Stimulated activated CD8-positive, alpha-beta memory T cell treated with anti-CD3 and anti-CD28 coated beads, Interleukin-7, amount 100 ng/mL, for 48 hours (primary cell): ENCODE measurements around the gene GART.
"Not testable (repeated sequence)": the region's sequence is repeated elsewhere in the genome, so short reads cannot be mapped to it uniquely, and the experiment has no call there.

Experiments
- DNase-seq, 2 donors: peaks; one replicate each; pipeline ENCODE4 v3.0.0-alpha.2; 2020; ENCODE audit warnings: low read depth in 1 of 2; ENCODE audit errors: extremely low read depth in 1 of 2

The GART gene

DNA sequence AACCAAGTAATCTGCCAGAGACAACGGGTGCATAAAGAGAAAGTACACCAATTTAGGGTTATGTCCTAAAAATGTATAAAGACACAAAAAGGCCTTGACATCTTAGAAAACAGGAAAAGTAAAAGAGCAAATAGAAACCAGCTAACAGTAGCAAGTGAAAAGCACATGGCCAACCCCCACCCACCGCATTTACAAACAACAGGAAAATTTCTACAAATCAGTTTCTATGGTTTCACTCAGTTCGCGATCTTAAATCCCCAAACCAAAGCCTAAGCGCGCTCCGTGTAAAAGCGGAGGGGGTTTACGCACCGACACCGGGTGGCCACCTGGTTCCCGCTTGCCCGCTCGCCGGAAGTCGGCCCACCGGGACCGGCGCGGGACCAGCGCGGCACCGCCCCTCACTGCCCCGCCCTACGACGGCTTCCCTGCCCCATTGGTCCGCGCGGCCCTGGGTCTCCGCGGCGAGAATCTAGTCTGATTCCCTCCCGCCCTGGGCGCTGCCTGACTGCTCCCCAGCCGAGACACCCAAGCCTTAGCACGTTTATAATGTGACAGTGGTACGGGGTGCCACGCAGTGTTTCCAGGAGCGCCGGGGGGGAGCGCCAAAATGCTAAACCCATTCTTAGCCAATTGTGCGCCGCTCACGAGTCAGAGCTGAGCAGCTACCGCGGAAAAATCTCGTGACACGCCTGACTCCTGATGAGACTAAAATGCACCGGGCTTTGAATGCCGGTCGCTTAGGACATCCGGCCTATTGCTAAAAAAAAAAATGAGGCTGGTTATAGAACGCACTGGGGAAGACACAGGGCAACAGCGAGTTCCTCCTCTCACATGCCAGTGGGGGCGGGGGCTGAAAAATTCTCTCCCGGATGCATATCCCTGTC is at the start of gene GART:
Gene GART (minus strand): TSS at position 362 of the 884 bp plus-strand sequence. CDS start 2,802 bp downstream, outside the sequence.
- peak; percentile 77 to 78 for DNase-seq

DNA sequence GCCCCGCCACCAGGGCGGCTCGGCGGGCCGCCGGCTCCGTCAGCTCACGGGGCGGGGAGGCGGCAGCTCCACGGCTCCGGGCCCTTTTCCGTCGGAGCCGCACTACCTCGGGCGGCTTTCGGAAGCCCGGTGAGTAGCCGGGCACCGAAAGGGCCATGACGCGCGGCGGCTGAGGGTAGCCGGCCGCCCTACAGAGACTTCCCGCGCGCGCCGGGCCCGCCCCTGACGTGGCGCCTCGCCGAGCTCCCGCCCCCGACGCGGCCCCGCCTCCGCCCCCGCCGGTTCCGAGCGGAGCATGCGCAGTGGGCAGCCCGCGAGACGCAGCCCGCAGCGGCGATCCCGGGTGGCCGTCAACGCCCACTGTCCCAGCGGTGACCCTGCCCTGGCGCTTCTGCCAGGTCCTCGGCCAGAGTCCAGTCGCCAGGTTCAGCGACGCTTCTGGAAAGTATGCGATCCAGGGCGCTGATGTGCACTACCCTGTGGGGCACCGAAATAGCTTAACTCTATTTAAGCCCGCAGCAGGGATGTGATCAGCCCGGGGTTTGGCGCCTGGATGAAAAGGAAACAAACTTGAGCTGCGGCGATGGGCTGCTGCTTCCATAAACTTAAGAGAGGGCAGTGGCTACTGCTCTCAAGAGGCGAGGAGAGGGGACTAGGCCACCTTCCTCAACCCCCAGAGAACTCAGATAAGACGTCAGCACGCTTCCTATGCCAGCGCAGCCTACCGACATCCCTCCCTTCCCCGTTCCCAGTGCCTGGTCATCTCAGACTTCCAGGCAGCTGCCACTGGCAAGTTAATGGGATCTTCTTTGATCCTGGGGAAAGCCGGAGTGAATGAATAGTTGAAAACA is 46.8 kb upstream of the GART start, which contains the start of gene DONSON:
Gene DONSON (minus strand): TSS at position 200 of the 851 bp plus-strand sequence. CDS start 43 bp downstream, at position 157.
- peak; percentile 72 to 81 for DNase-seq

DNA sequence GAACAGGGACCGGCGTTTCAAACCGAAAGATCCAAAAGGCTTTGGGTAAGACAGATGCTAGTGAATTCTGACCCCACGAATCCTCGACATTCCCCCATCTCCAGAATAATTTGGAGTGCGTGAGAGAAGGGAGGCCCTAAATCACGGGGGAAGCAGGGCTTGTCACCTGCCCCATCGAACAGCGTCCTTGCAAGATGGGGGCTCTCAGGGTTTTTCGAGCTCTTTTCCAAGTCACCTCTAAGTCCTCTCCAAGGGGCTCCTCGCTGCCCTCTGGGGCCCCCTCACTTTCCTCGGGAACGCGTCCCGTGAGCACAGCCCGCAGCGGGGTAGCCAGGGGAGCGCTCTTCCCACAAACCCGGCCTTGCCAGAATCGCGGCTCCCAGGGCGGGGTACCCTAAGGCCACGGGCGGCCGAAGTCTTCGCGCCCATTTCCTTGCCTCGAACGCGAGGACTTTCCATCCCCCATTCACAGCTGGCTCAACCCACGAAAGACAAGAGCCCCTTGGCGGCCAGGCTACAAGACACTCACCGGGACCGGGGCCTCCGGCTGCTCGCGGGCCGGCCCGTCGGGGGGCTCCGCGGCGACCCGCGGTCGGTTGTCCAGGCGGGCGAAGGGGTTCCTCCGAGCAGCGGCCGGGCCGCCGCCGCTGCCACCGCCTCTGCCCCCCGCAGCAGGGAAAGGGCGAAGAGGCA is 46.0 kb upstream of the GART start:
- peak; percentile 14 for DNase-seq

DNA sequence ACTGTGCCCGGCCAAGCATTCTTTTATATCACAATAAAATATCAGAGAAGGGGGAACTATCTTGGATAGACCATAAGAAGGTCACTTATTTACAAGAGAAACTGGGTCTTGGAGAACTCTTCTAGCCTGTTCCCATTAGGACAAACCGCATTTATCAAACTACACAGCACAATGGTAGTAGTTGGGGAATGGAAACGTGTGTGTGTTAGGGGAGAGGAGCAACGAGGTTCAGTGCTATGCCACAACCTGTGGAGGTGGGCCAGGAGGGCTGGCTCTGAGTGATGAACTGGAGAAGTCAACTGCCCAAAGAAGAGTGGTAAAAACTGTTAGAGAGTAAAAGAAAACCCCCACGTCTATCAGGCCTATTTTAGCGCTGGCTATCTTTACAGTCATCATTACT is 45.0 kb upstream of the GART start:
- no peak for DNase-seq

DNA sequence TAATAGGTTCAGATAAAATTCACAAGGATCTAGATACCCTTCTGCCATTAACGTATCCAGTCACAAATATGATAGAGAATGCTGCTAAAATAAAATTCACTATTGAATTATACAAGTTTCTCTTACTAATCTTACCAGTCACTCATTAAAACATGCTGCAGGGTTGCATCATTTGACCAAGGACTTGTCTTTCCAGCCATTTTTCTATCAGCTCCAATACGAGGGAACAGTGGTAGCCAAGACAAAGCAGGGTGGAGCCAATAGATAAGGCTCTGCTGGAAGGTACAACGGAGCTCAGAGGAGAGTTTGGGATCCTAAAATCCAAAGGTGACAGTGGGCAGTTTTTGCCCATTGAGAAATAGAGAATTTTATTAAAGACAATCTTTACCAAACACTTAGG is 42.5 kb upstream of the GART start:
- no peak for DNase-seq

DNA sequence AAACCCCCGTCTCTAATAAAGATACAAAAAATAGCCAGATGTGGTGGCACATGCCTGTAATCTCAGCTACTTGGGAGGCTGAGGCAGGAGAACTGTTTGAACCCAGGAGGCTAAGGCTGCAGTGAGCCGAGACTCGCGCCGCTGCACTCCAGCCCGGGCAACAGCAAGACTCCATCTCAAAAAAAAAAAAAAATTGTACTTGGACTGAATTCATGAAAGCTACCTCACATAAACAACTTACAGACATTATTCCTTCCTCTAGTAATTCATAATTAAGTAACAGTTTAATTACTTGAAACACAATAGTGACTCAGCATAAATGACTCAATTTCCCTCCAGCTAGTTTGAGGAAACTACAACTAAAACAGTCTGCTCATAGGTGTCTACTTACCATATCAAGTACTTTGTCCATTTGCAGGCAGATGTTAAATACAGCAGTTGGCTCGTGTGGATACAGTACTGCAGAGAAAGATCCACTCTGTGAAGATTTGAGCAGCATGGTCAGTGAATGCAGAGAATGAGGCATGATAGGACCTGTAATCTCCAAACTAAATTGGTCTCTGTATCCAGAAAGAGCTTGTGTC is 37.1 kb upstream of the GART start:
- no peak for DNase-seq

DNA sequence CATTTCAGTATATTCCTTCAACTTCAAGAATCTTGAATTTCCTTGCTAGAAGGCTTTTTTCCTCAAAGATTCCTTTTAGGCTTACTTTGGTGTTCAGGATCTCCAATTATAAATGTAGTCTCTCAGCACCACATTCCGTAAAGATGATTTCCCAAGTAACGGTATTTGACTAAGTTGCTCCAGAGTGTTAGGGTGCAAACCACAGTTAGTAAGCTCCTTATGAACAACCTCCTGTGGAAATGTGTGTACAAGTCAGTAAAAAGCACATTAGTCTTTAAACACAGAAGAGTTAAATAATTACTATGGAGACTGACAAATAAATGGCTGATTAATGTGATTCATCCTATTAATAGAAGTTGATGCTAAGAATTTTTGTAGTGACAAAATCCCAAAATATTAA is 36.3 kb upstream of the GART start:
- no peak for DNase-seq

DNA sequence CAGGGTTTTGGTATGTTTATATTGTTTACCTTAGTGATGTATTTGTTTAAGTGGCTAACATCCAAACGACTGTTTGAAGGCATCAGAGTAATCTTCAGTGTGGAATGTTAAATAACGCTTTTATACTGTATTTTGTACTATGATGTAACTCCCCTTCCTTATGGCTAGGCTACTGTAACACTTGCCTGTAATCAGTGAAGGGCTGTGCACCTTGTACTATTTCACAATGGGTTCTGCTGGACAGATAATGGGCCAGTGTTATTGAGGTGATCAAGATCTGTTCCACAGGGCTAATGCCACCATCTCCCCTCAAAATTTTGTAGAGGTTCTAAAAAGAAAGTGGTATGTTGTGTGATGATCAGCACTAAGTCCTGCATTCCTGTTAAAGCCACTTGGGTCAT is 34.8 kb upstream of the GART start:
- not testable (repeated sequence) for DNase-seq

DNA sequence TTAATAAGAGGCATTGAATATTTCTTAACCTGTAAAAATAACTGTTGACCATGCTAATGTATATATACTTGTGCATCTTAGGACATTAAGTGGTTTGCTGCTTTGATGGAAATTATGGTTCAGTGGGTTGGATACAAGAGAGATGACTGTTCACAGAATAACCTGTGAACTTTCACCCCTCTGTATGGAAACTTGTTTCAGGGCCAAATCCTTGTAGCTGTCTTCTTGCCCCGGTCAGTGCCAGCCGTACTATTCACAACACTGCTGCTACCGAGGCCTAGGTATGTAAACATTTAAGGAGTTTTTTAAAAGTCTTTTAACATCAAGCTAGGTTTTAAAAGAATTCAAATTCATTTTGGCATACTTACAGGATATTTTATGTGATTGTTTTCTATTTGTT is 30.4 kb upstream of the GART start:
- DNase-seq: no peak

DNA sequence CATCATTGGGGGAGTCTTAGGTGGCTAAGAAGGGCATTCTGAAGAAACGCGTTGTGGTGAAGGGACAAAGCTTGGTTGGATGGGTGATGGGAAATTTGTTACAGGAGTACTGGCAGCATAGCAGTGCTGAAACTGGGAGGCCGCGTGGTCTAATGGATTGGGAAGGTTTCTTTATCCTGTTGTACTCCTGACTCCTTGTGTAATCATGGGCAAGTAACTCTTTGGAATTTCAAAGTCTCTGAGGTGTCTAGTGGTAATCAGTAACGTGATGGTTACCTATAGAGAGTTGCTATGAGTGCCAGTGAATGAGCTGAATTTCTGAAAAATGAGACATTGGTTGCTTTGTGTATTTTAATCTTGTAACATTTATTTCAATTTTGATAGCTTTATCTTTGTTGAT is 28.1 kb upstream of the GART start:
- DNase-seq: no peak

DNA sequence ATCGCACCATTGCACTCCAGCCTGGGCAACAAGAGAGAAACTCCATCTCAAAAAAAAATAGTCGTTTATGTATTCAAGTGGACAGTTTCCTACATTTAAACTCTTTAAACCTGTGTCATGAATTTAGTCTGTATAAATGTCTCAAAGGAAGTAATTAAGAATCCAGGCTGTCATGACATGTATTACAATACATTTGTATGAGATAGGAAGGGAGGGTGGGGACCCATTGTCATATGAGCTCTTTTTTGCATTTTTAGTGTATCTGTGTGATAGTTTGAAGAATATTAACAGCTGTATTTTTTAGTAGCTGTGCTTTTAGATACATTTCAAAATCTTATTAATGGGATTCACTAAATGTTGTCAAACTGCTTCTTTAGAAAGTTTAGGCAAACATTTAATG is 26.5 kb upstream of the GART start:
- DNase-seq: no peak

DNA sequence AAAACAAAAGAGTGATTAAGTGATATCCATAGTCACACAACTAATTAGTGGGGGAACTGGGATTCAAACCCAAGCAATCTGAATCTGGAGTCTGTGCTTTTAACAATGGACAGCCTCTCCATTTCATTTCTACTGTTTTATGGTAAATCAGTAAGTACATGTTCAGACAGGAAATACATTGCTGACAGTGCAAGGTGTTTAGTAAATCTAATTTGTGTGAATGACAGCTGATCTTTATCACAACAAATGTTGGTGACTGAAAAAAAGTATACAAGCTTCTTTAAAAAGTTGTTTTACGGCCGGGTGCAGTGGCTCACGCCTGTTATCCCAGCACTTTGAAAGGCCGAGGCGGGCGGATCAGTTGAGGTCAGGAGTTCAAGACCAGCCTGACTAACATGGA is 26.0 kb upstream of the GART start:
- no peak for DNase-seq

DNA sequence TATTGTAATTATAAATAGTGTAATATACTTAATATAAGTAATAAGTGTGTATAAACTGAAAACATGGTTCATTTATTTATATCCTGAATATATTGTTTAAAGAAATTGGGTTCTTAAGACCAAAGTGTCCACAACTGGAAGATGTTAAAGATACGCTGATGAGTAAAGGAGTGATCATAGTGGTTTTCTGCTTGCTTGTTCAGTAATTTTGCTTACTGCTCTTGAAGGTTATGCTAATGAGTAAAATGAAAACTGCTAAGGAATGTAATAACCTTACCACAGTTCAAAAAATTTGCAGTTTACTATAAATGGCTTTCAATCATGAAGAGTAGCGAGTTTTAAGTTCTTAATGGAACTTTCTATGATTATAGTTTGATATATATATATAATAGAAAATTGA is 24.6 kb upstream of the GART start:
- DNase-seq: no peak

DNA sequence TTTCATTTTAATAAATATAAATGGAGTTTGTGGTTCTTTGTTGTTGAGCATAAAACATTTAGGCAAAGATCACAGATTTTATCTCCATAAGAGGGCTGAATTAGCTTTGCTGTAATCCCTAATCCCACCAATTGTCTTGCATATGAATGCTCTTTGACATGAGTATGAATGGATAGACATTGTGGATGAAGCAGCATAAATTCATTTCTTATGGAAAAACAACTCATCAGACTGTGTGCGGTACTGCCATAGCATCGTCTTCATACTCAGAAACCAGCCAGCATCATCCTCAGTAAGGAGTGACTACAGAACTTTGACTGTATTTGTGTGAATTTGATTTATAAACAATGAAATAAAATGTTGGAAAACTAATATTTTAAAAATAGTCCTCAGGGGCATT is 20.5 kb upstream of the GART start:
- DNase-seq: no peak

DNA sequence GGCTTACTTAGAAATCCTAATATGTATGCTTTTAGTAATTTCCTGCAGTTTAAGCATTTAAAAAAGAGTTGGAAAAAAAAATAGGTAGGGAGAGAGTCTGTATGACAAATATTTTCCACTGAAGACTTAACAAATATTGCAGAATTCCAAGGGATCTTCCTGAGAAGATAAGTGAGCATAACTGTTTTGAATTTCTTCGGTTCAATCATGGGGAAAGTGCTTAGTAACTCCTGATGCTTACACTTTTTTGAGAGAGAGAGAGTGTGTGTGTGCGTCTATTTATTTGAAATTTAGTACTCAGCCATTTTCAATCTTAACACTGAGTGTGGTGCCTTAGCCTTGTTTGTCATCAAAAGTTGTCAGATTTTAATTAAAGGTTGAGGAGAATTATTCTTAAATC is 19.5 kb upstream of the GART start:
- no peak for DNase-seq

DNA sequence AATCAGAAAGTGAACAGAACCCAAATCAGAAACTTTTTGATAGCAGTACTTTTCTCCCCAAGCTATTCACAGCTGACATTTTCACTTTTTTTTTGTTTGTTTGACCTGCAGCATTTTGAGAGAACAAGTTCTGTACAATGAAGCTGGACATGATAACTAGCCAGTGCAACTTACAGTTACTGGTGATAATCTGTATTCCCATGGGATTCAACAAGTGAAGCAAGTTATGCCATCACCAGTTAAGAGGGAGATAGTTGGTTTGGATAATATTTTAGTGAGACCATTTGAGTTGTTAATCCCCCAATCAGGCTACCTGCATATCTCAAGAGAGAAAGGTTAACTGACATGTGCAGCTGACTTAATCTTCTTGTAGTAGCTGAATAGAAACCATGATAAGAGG is 19.0 kb upstream of the GART start:
- no peak for DNase-seq

DNA sequence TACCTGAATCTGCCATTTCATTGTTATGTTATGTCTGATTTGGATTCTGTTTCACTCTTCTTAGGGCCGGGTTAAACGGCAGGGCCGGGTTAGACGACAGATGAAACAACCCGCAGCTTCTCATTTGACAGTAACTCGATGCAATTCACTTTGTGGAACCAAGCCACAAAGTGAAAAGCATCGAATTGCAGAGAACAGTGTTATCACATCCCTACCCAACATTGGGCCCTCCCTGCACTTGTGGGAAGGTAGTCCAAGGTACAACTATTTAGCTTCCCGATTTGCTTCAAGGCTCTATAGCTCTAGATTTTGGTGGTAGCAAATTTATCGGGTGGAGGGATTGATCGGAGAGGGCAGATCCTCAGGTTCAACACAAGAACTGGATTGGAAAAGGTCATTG is 17.9 kb upstream of the GART start:
- no peak for DNase-seq

DNA sequence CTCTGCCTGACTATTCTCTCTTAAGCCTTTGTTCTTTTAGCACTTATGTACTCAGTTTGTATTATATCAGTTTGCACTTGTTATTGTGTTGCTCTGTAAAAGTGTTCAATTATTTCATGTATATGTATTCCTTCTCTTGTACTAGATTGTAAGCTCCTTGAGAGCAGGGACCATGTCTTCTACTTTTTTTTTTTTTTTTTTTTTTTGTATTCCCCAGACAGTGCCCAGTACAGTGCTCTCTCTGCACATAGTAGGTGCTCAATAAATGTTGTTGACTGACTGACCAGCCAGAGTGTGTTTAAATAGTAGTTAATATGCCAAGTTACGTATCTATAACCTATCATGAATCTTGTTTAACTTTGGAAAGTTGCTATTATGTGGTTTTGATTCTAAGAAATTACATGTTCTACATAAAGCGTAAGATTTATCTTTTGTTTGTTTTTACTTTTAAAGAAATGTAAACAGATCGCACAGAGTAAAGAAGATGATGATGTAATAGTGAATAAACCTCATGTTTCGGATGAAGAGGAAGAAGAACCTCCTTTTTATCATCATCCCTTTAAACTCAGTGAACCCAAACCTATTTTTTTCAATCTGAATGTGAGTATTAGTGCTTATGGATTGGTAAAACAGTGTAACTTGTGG is 17.0 kb upstream of the GART start:
- no peak for DNase-seq

DNA sequence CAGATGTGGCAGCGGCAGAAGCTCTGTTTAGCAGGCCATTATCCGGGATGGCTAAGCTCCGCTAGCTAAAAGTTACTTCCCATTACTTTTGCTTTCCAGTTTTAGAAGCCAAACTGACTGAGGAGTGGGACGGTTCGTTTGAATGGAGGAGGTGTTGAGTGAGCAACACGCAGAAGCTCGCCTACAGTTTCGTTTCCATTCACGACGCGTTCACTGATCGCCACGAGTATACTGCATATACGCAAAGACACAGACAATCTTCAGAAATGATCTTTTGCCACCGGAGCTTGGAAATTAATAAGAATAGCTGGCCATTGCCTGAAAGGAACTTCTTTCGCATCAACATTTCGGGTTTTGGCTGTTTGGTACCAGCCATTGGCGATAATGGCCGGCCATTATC is 15.5 kb upstream of the GART start:
- no peak for DNase-seq

DNA sequence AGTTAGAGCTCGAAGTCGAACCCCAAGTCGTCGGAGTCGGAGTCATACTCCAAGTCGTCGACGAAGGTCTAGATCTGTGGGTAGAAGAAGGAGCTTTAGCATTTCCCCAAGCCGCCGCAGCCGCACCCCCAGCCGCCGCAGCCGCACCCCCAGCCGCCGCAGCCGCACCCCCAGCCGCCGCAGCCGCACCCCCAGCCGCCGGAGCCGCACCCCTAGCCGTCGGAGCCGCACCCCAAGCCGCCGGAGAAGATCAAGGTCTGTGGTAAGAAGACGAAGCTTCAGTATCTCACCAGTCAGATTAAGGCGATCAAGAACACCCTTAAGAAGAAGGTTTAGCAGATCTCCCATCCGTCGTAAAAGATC is 13.0 kb upstream of the GART start:
- no peak for DNase-seq
